GM12873 (cell line): ENCODE results near the gene PLEKHJ1.

Experiments used
- TF ChIP-seq, protein P1 (sequence below): IDR thresholded peaks from 2 replicates; pipeline ENCODE4 v1.5.1; 2012; ENCODE audit warnings: low read depth, mild to moderate bottlenecking, moderate library complexity, low read length, control low read depth; ENCODE audit not compliant: insufficient read depth; ENCODE audit errors: missing control alignments

Gene PLEKHJ1

DNA sequence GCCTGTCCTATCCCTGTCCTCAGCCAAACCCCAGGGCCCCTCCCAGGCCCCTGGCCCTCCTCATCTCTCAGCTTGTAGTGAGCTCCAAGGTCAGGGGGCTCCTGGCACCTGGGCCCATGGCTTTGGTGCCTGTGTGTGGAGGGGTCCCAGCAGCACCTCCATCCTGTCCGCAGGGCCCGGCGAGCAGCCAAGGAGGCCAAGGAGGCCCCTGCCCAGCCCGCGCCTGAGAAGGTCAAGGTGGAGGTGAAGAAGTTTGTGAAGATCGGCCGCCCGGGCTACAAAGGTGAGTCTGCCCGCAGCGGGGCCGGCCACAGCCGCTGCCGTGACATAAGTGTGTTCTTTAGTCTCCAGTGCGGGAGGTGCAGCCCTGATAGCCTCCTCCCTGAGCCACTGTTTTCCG is 9.1 kb upstream of the PLEKHJ1 start:
- TF ChIP-seq, protein P1, sequence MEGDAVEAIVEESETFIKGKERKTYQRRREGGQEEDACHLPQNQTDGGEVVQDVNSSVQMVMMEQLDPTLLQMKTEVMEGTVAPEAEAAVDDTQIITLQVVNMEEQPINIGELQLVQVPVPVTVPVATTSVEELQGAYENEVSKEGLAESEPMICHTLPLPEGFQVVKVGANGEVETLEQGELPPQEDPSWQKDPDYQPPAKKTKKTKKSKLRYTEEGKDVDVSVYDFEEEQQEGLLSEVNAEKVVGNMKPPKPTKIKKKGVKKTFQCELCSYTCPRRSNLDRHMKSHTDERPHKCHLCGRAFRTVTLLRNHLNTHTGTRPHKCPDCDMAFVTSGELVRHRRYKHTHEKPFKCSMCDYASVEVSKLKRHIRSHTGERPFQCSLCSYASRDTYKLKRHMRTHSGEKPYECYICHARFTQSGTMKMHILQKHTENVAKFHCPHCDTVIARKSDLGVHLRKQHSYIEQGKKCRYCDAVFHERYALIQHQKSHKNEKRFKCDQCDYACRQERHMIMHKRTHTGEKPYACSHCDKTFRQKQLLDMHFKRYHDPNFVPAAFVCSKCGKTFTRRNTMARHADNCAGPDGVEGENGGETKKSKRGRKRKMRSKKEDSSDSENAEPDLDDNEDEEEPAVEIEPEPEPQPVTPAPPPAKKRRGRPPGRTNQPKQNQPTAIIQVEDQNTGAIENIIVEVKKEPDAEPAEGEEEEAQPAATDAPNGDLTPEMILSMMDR: no peak

DNA sequence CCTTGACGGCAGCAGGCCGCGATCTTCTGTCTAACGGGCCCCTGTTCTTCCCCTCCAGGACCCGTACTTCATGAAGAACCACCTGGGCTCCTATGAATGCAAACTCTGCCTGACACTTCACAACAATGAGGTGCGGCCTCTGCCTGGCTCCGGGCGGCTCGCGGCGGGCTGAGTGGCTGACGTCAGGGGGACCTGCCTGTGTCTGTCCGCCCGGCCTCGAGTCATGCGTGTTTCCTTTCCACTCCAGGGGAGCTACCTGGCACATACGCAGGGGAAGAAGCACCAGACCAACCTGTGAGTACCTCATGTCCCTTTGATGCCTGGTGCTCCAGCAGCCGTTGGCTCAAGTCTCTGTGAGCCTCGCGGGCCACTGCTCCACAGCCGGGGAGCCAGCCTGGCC is 8.4 kb upstream of the PLEKHJ1 start:
- TF ChIP-seq, protein P1: no peak

DNA sequence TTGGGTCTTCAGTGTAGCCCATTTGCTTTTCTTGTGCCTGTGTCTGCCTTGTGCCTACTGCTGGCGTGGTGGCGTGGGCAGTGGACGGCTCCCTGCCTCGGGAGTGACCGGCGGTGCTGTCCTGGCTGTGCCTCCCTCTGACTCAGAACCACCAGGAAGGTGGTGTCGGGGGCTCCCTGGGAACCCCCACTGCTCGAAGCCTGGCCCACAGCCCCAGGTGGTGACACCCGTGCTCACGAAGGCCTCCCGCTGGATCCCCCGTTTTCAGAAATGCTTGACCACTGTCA is 7.9 kb upstream of the PLEKHJ1 start:
- TF ChIP-seq, protein P1: no peak

DNA sequence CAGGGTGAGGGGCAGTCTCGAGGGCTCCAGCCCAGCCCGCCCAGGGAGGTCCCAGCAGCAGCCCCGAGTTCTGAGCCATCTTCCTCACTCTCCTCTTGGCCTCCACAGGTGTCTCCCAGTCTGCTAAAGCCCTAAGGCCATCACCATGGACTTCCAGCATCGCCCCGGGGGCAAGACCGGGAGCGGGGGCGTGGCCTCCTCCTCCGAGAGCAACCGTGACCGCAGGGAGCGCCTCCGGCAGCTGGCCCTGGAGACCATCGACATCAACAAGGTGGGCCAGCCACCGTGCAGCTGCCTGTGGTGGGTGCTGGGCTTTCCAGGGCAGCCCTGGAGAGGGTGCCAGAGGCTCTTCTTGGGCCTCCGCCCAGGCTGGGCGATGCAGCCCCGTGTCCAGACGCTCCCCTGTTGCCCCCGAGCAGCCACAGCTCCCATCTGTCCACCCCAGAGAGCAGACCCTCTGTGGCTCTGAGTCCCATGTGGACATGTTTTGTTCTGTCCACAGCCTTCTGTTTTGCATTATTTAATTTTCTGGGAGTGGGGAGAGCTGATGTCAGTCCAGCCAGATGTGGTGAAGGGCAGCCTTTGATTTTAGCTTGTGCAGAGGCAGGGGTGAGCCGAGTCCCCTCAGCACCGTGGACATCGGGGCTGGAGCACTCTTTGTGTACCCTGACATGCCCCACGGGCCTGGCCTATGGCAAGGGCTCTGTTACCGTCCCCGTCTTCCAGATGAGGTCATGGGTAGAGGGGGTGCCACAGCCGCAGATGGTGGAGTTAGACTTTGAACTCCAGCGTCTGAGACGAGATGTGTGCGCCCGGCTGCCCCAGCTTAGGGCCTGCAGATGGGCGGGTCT is 7.4 kb upstream of the PLEKHJ1 start:
- TF ChIP-seq, protein P1: no peak

DNA sequence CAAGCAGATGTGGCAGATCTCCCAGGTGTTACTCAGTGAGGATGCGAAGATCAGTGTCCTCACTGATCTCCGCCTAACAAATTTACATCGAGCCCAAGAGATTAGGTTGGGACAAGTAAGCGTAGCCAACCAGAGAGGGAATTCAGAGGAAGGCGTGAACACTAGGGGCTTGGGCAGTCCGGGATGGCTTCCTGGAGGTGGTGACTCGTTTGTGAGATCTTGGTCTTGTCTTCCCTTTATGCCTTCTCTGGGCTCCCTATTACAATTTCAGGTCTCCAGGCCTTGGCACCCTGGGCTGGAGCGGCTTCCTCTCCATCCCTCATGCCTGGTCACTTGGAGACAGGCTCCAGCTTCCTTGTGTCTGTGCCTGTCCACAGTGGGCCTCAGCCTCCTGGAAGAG is 6.7 kb upstream of the PLEKHJ1 start:
- TF ChIP-seq, protein P1: no peak

DNA sequence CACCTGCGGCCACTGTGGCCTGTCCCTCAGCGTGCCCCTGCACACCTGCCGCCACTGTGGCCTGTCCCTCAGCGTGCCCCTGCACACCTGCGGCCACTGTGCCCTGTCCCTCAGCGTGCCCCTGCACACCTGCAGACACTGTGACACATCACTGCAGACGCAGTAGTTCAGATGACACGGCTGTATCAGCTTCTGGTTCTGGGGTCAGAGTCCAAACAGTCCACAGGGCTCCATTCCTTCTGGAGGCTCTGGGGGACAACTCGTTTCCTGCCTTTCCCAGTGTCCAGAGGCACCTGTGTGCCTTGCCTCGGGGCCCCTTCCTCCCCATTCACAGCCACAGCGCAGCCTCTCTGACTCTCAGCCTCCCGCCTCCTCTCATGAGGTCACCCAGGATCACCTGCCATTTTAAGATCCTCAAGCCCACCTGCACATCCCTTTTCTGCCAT is 6.0 kb upstream of the PLEKHJ1 start:
- TF ChIP-seq, protein P1: no peak

DNA sequence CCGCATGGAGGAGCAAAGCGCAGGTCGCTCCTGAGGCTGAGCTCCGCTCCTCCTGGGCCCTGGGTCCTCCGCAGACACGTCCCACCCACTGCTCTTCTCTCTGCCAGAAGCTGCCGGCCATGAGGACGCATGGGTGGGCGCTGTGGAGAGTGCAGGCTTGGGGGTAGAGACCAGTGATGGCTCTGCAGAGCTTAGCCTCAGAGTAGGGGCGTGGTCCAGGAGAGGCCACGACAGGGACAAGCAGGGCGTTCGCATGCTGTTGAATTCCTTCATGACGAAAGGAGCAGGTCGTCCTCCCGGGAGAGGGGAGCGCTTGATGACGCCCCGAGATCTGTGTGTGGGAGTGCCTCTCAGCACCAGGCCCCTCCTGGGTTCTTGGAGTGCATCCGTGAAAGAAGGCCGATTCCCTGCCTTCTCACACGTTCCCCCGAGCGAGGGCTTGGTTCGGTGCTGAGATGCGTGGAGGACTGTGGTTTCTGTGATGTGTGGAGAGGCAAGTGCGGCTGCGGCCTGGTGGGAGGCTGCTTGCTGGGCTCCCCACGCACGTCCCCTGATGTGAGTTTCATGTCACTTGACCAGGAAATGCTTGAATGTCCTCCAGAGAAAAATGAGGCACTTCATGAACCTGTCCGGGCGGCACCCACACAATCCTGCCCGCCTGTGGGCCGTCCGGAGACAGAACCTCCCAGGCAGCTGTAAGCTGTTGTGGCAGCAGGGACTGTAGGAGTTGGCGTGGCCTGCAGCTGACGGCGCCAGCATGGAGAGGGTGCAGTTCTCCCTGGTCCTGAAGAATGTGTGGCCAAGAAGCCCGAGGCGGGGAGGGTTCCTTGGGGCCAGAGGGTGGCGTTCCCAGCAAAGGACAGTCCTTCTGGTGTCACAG is 5.0 kb upstream of the PLEKHJ1 start:
- TF ChIP-seq, protein P1: no peak
